ENCODE measurements around the gene CPED1.

- TF ChIP-seq, protein P1, sequence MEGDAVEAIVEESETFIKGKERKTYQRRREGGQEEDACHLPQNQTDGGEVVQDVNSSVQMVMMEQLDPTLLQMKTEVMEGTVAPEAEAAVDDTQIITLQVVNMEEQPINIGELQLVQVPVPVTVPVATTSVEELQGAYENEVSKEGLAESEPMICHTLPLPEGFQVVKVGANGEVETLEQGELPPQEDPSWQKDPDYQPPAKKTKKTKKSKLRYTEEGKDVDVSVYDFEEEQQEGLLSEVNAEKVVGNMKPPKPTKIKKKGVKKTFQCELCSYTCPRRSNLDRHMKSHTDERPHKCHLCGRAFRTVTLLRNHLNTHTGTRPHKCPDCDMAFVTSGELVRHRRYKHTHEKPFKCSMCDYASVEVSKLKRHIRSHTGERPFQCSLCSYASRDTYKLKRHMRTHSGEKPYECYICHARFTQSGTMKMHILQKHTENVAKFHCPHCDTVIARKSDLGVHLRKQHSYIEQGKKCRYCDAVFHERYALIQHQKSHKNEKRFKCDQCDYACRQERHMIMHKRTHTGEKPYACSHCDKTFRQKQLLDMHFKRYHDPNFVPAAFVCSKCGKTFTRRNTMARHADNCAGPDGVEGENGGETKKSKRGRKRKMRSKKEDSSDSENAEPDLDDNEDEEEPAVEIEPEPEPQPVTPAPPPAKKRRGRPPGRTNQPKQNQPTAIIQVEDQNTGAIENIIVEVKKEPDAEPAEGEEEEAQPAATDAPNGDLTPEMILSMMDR (IDR thresholded peaks at IDR 0.05): no peak
- TF ChIP-seq POLR2A (IDR thresholded peaks at IDR 0.05): no peak
Measured at GRCh38 chr7:121113288-121113687, 124.8 kb downstream of the CPED1 start.

Data from upper lobe of left lung (tissue), 4 donors.